ENCODE measurements around the gene C1orf232. TPM values are rescaled to one million over a fixed set of nuclear protein-coding genes. Genes with fewer than 3 reads are reported as not detected.

C1orf232 gene
- total and polyA plus RNA-seq, 2 of the 8 experiments (the other 6 are each of a cell fraction or from before 2014, with no cell fraction given) = not detected

GRCh38 chr1:26159743-26160039, 9.1 kb downstream of the C1orf232 start:
- H3K79me1 ChIP-seq (ENCODE audit: low read depth, low read length) = no peaks in the 10 kb centered on the region
- H3K56ac ChIP-seq (replicated peaks; ENCODE audit: insufficient read length, low read depth, low read length) = no peak overlapping the region
- no peak overlapping the region for H3K9ac ChIP-seq (replicated peaks in 1 of 4; ENCODE audit: extremely low read depth in 1 of 4, low read depth in 3 of 4, low read length in 3 of 4)
- no peak for TF ChIP-seq SP2 (IDR thresholded peaks at IDR 0.05; ENCODE audit: low read length)
- no peak overlapping the region for H3K4me2 ChIP-seq (ENCODE audit: insufficient read depth in 1 of 2, low read depth in 2 of 2, low read length in 2 of 2)
- H2BK12ac ChIP-seq (ENCODE audit: low read depth, low read length) = no peak overlapping the region
- H2BK20ac ChIP-seq (ENCODE audit: low read length) = no peak overlapping the region
- no peak overlapping the region for H3K23ac ChIP-seq (ENCODE audit: insufficient read length)
- H2BK5ac ChIP-seq (ENCODE audit: low read depth, low read length) = no peak overlapping the region
- H4K91ac ChIP-seq (replicated peaks; ENCODE audit: insufficient read length, low read length) = no peak overlapping the region
- no peak overlapping the region for H3K4me3 ChIP-seq (ENCODE audit: extremely low read depth in 1 of 4, insufficient read depth in 2 of 4, low read depth in 3 of 4, low read length in 4 of 4)
- no peak overlapping the region for H2AK5ac ChIP-seq (ENCODE audit: low read depth, low read length)
- H3K79me2 ChIP-seq (ENCODE audit: control insufficient read depth in 1 of 2, insufficient read depth in 2 of 2, low read length in 2 of 2) = no peaks in the 10 kb centered on the region
- peaks cover 48 to 92% (median 84%) of the 10 kb centered on the region in 4 experiments for H3K27me3 ChIP-seq (replicated peaks in 1 of 4; ENCODE audit: control insufficient read depth in 3 of 4, extremely low read depth in 1 of 4, insufficient read depth in 3 of 4, low read length in 3 of 4)
- CTCF ChIA-PET (ENCODE audit: partially characterized antibody) = interaction anchor here (1.4 kb wide), 1 partner anchor 10 kb away, joined by 4 read pairs; the partner anchor contains the start of genes C1orf232 and ZNF593
- WGBS, 2 experiments (ENCODE audit: extremely low coverage in 1 of 2, insufficient coverage in 1 of 2, insufficient read length in 1 of 2, insufficient replicate concordance in 2 of 2, low coverage in 1 of 2, low lambda C conversion rate in 2 of 2, missing lambda C conversion rate in 1 of 2) = 83% methylated on average over 3 of the region's 4 CpGs; no CpG with 5 or more reads in 1 of the 2 experiments
- H3K14ac ChIP-seq (ENCODE audit: insufficient read length) = no peak overlapping the region
- no peak overlapping the region for H4K8ac ChIP-seq (ENCODE audit: extremely low read depth, insufficient read depth, low read length)
- no peak overlapping the region for H3K18ac ChIP-seq (ENCODE audit: extremely low read depth, low read length)
- H3K4me1 ChIP-seq (replicated peaks in 1 of 4; ENCODE audit: control insufficient read depth in 3 of 4, insufficient read depth in 4 of 4, low read length in 3 of 4) = peaks cover 14 to 54% (median 30%) of the 10 kb centered on the region in 4 experiments
- no peak for DNase-seq (ENCODE audit: low read depth in 1 of 2, low spot score in 2 of 2)
- no peak overlapping the region for H2AFZ ChIP-seq (ENCODE audit: low read length)
- H3K23me2 ChIP-seq (ENCODE audit: low read depth, low read length) = peaks cover 17% of the 10 kb centered on the region
- no peak overlapping the region for H2BK15ac ChIP-seq (ENCODE audit: low read length)
- no peak overlapping the region for H3K4ac ChIP-seq (replicated peaks; ENCODE audit: insufficient read length, low read depth, low read length)
- no peak overlapping the region for H4K5ac ChIP-seq (ENCODE audit: insufficient read length, low read depth, low read length)
- POLR2A ChIA-PET (ENCODE audit: partially characterized antibody) = interaction anchor here (2.4 kb wide), 1 partner anchor 10 kb away, joined by 5 read pairs; the partner anchor contains the start of gene ZNF593
- H2BK120ac ChIP-seq (replicated peaks; ENCODE audit: low read depth, low read length) = no peak overlapping the region
- H4K20me1 ChIP-seq (replicated peaks in 1 of 2; ENCODE audit: control insufficient read depth in 1 of 2, insufficient read depth in 2 of 2, low read length in 2 of 2) = peaks cover 13 to 15% of the 10 kb centered on the region in 2 experiments
- FAIRE-seq = no peak
- no peak overlapping the region for H3K27ac ChIP-seq (ENCODE audit: low read depth, low read length)
- no peaks in the 10 kb centered on the region for H3K36me3 ChIP-seq (ENCODE audit: control insufficient read depth in 2 of 4, insufficient read depth in 4 of 4, low read length in 3 of 4)
- H3K9me3 ChIP-seq (ENCODE audit: insufficient read depth in 2 of 2, low read depth in 1 of 2, low read length in 1 of 2) = no peaks in the 10 kb centered on the region

Data from H1 (cell line).